Neural progenitor cell (in vitro differentiated cells): ENCODE results near the gene TEX13A.

Source experiments
- EZH2 ChIP-seq: fragments of 200-600 bp; sonication (generic); IDR thresholded peaks from 2 replicates; pipeline ENCODE4 v1.6.1; 2017; ENCODE audit warnings: antibody characterized with exemption, mild to moderate bottlenecking, moderate library complexity
- TF ChIP-seq, protein P1 (sequence below): fragments of 200-600 bp; sonication (generic); IDR thresholded peaks from 2 replicates; pipeline ENCODE4 v1.5.1; 2017; ENCODE audit warnings: antibody characterized with exemption, mild to moderate bottlenecking

DNA sequence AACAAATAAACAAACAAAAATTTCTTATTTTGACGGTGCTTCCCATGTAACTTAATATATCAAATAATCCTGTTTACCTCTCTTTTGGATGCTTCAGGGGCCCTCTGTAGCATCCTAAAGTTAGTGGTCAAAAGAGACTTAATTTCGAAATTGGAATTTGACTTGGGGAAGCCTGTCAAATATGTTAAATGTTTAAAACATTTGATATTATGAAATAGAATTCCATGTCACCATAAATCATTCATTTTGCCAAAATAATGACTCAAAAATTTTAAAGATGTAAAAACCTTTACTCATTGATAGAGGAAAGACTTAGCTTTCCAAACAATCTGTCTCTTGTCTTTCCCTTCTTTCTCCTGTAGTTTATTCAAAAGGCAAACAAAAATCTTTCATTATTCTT is 20.6 kb upstream of the TEX13A start:
- TF ChIP-seq, protein P1, sequence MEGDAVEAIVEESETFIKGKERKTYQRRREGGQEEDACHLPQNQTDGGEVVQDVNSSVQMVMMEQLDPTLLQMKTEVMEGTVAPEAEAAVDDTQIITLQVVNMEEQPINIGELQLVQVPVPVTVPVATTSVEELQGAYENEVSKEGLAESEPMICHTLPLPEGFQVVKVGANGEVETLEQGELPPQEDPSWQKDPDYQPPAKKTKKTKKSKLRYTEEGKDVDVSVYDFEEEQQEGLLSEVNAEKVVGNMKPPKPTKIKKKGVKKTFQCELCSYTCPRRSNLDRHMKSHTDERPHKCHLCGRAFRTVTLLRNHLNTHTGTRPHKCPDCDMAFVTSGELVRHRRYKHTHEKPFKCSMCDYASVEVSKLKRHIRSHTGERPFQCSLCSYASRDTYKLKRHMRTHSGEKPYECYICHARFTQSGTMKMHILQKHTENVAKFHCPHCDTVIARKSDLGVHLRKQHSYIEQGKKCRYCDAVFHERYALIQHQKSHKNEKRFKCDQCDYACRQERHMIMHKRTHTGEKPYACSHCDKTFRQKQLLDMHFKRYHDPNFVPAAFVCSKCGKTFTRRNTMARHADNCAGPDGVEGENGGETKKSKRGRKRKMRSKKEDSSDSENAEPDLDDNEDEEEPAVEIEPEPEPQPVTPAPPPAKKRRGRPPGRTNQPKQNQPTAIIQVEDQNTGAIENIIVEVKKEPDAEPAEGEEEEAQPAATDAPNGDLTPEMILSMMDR: no peak
- TF ChIP-seq EZH2: no peak
